KOPT-K1 (cell line): ENCODE data around the gene CCDC68.

ENCODE experiments used
- H3K27ac ChIP-seq: fragments of 200-600 bp; sonication (generic); 2 replicates; pipeline ENCODE4 v1.5.1; 2016; ENCODE audit warnings: antibody characterized with exemption, mild to moderate bottlenecking, low read depth, low read length; ENCODE audit not compliant: poor library complexity, severe bottlenecking
- H3K36me3 ChIP-seq: fragments of 200-600 bp; sonication (generic); 2 replicates; pipeline ENCODE4 v1.5.1; 2017; ENCODE audit warnings: antibody characterized with exemption, mild to moderate bottlenecking, low read length, moderate library complexity; ENCODE audit not compliant: insufficient read depth
- H3K9me3 ChIP-seq: fragments of 200-600 bp; sonication (generic); 2 replicates; pipeline ENCODE4 v1.5.1; 2017; ENCODE audit warnings: antibody characterized with exemption, low read length, mild to moderate bottlenecking; ENCODE audit not compliant: insufficient read depth, poor library complexity, severe bottlenecking

The CCDC68 gene

DNA sequence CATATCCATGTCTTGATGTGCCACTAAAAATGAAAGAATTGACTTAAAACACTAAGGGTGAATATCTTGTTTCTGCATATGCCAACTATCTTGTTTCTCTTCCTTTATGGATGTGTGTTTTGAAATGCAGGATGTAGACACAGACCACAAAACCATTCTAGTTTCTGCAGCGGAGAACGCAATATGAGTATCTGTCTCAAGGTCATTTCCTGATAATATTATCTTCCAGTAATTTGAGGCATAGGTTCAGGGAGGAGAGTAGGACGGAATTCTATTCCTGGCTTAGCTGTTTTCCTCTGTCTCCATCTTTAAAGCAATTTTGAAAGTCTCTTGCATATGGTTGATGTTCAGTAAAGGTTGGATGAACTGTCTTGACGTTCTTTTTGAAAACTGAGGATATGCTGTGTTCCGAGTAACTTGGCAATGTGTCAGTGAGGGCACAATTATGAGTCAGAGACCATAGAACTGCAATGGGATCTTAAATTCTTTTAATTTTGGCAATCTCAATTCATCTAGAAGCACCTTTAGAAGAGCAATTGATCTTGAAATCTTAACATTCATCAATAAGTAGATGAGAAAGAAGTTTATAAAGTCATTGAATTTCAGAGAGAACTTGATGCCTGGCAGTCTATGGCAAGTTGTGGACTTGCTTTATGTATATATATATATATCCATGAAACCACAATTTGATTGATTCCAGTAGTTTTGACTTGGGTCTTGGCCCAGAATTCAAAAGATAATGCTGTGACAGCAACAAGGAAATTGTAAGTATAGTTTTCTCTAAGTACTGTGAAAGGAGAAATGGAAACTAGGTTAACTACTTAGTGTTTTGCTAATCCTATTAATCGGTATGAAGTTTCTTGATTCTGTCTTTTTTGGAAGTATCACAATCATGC, 106.2 kb downstream of the CCDC68 start:
- Histone ChIP-seq H3K9me3 (no peaks in the 10 kb centered on the region), H3K36me3 (no peaks in the 10 kb centered on the region), H3K27ac (no peak overlapping the region)
